GM12872 (cell line): ENCODE data around the gene IARS1.

ENCODE experiments used
- CTCF ChIP-seq: IDR thresholded peaks from 3 replicates; pipeline ENCODE4 v1.5.1; 2011; ENCODE audit warnings: low read depth, mild to moderate bottlenecking, low read length, moderate library complexity; ENCODE audit not compliant: insufficient read depth

The IARS1 gene

GRCh38 chr9:92278110-92278509 is 15.4 kb downstream of the IARS1 start:
- no peak for TF ChIP-seq CTCF

- no peak for TF ChIP-seq CTCF
These were observed 17.0 kb downstream of the IARS1 start for GRCh38 chr9:92276331-92277032.

- TF ChIP-seq CTCF, result no peak
These were observed 18.0 kb downstream of the IARS1 start for GRCh38 chr9:92275541-92275940.

- no peak for TF ChIP-seq CTCF
These were observed 23.0 kb downstream of the IARS1 start for GRCh38 chr9:92270511-92270910.

GRCh38 chr9:92266486-92266885 is 27.0 kb downstream of the IARS1 start:
- no peak for TF ChIP-seq CTCF

GRCh38 chr9:92265154-92265553 is 28.3 kb downstream of the IARS1 start:
- no peak for TF ChIP-seq CTCF

- no peak for TF ChIP-seq CTCF
These were observed 30.4 kb downstream of the IARS1 start for GRCh38 chr9:92263131-92263530.
